Measurements from ENCODE around the gene MFAP3L.

The MFAP3L gene

DNA sequence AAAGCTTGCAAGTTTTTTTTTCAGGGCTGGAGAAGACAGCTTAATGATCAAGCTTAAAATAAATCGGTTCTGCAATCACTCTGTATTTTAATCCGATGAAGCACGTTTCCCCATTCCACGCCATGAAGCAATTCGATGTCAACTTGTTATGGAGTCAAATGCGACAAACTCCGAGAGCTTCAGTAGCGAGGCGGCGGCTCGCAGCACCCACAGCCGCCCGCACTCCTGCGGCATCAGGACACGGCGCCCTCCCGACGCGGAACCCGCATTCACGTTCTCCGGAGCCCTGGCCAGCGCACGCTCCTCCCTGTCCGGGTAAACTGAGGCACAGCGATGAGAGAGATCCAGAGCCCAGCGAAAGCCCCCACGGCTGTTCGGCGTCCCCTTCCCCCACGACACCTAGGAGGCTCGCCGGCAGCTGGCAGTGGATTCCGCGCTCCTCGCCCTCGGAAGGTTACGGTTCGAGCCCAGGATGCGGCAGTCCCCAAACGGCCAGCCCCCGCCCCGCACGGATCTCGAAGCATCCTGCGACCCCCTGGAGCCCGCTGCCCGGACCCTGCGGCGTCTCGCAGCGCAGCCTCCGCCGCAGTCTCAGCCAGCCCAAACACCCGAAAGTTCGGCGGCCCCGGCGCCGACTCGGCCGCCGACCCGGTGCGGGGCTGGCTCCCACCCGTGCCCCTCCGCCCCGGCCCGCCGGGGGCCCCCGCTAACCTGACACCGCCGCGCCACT, 507 bp downstream of the MFAP3L start (continued):
- TF ChIP-seq, protein P1, sequence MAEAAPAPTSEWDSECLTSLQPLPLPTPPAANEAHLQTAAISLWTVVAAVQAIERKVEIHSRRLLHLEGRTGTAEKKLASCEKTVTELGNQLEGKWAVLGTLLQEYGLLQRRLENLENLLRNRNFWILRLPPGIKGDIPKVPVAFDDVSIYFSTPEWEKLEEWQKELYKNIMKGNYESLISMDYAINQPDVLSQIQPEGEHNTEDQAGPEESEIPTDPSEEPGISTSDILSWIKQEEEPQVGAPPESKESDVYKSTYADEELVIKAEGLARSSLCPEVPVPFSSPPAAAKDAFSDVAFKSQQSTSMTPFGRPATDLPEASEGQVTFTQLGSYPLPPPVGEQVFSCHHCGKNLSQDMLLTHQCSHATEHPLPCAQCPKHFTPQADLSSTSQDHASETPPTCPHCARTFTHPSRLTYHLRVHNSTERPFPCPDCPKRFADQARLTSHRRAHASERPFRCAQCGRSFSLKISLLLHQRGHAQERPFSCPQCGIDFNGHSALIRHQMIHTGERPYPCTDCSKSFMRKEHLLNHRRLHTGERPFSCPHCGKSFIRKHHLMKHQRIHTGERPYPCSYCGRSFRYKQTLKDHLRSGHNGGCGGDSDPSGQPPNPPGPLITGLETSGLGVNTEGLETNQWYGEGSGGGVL (tag by site-specific recombination; IDR thresholded peaks at IDR 0.05) = no peak
- TF ChIP-seq ZNF132 (tag by site-specific recombination; IDR thresholded peaks at IDR 0.05; ENCODE audit: borderline replicate concordance) (no peak), ZNF501 (tag by site-specific recombination; IDR thresholded peaks at IDR 0.05) (no peak), ZNF843 (tag by site-specific recombination; IDR thresholded peaks at IDR 0.05) (no peak), ZNF211 (tag by site-specific recombination; IDR thresholded peaks at IDR 0.05; ENCODE audit: low read depth) (no peak), ZFP69B (tag by site-specific recombination; IDR thresholded peaks at IDR 0.05) (no peak), ZNF600 (tag by site-specific recombination; IDR thresholded peaks at IDR 0.05) (peak; percentile 70; the same call in 1 of the 2 replicates), ZNF335 (tag by site-specific recombination; conservative IDR thresholded peaks at IDR 0.05) (peak; percentile 43; the same call in 1 of the 2 replicates), ZNF792 (tag by site-specific recombination; IDR thresholded peaks at IDR 0.05) (no peak), ZNF174 (tag by site-specific recombination; IDR thresholded peaks at IDR 0.05) (no peak), GLIS1 (tag by site-specific recombination; IDR thresholded peaks at IDR 0.05) (peak; percentile 26; the same call in 1 of the 2 replicates), ZEB2 (tag by site-specific recombination; IDR thresholded peaks at IDR 0.05) (peak; percentile 22; the same call in 1 of the 2 replicates), ZNF175 (tag by site-specific recombination; IDR thresholded peaks at IDR 0.05) (no peak), GLIS2 (tag by site-specific recombination; IDR thresholded peaks at IDR 0.05) (0 out of 2 replicates have a peak, but pooled peaks have one; percentile 26), ZNF791 (tag by site-specific recombination; IDR thresholded peaks at IDR 0.05) (no peak)
- TF ChIP-seq, protein P2, sequence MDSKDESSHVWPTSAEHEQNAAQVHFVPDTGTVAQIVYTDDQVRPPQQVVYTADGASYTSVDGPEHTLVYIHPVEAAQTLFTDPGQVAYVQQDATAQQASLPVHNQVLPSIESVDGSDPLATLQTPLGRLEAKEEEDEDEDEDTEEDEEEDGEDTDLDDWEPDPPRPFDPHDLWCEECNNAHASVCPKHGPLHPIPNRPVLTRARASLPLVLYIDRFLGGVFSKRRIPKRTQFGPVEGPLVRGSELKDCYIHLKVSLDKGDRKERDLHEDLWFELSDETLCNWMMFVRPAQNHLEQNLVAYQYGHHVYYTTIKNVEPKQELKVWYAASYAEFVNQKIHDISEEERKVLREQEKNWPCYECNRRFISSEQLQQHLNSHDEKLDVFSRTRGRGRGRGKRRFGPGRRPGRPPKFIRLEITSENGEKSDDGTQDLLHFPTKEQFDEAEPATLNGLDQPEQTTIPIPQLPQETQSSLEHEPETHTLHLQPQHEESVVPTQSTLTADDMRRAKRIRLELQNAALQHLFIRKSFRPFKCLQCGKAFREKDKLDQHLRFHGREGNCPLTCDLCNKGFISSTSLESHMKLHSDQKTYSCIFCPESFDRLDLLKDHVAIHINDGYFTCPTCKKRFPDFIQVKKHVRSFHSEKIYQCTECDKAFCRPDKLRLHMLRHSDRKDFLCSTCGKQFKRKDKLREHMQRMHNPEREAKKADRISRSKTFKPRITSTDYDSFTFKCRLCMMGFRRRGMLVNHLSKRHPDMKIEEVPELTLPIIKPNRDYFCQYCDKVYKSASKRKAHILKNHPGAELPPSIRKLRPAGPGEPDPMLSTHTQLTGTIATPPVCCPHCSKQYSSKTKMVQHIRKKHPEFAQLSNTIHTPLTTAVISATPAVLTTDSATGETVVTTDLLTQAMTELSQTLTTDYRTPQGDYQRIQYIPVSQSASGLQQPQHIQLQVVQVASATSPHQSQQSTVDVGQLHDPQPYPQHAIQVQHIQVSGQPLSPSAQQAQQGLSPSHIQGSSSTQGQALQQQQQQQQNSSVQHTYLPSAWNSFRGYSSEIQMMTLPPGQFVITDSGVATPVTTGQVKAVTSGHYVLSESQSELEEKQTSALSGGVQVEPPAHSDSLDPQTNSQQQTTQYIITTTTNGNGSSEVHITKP (tag by site-specific recombination; IDR thresholded peaks at IDR 0.05) = no peak
- TF ChIP-seq, protein P3, sequence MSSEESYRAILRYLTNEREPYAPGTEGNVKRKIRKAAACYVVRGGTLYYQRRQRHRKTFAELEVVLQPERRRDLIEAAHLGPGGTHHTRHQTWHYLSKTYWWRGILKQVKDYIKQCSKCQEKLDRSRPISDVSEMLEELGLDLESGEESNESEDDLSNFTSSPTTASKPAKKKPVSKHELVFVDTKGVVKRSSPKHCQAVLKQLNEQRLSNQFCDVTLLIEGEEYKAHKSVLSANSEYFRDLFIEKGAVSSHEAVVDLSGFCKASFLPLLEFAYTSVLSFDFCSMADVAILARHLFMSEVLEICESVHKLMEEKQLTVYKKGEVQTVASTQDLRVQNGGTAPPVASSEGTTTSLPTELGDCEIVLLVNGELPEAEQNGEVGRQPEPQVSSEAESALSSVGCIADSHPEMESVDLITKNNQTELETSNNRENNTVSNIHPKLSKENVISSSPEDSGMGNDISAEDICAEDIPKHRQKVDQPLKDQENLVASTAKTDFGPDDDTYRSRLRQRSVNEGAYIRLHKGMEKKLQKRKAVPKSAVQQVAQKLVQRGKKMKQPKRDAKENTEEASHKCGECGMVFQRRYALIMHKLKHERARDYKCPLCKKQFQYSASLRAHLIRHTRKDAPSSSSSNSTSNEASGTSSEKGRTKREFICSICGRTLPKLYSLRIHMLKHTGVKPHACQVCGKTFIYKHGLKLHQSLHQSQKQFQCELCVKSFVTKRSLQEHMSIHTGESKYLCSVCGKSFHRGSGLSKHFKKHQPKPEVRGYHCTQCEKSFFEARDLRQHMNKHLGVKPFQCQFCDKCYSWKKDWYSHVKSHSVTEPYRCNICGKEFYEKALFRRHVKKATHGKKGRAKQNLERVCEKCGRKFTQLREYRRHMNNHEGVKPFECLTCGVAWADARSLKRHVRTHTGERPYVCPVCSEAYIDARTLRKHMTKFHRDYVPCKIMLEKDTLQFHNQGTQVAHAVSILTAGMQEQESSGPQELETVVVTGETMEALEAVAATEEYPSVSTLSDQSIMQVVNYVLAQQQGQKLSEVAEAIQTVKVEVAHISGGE (tag by site-specific recombination; conservative IDR thresholded peaks at IDR 0.05; ENCODE audit: low read depth) = no peak
- TF ChIP-seq, protein P4, sequence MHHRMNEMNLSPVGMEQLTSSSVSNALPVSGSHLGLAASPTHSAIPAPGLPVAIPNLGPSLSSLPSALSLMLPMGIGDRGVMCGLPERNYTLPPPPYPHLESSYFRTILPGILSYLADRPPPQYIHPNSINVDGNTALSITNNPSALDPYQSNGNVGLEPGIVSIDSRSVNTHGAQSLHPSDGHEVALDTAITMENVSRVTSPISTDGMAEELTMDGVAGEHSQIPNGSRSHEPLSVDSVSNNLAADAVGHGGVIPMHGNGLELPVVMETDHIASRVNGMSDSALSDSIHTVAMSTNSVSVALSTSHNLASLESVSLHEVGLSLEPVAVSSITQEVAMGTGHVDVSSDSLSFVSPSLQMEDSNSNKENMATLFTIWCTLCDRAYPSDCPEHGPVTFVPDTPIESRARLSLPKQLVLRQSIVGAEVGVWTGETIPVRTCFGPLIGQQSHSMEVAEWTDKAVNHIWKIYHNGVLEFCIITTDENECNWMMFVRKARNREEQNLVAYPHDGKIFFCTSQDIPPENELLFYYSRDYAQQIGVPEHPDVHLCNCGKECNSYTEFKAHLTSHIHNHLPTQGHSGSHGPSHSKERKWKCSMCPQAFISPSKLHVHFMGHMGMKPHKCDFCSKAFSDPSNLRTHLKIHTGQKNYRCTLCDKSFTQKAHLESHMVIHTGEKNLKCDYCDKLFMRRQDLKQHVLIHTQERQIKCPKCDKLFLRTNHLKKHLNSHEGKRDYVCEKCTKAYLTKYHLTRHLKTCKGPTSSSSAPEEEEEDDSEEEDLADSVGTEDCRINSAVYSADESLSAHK (tag by site-specific recombination; IDR thresholded peaks at IDR 0.05) = no peak
- TF ChIP-seq, protein P5, sequence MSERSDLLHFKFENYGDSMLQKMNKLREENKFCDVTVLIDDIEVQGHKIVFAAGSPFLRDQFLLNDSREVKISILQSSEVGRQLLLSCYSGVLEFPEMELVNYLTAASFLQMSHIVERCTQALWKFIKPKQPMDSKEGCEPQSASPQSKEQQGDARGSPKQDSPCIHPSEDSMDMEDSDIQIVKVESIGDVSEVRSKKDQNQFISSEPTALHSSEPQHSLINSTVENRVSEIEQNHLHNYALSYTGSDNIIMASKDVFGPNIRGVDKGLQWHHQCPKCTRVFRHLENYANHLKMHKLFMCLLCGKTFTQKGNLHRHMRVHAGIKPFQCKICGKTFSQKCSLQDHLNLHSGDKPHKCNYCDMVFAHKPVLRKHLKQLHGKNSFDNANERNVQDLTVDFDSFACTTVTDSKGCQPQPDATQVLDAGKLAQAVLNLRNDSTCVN (tag by site-specific recombination; optimal IDR thresholded peaks at IDR 0.05) = peak; percentile 47
- TF ChIP-seq, protein P6, sequence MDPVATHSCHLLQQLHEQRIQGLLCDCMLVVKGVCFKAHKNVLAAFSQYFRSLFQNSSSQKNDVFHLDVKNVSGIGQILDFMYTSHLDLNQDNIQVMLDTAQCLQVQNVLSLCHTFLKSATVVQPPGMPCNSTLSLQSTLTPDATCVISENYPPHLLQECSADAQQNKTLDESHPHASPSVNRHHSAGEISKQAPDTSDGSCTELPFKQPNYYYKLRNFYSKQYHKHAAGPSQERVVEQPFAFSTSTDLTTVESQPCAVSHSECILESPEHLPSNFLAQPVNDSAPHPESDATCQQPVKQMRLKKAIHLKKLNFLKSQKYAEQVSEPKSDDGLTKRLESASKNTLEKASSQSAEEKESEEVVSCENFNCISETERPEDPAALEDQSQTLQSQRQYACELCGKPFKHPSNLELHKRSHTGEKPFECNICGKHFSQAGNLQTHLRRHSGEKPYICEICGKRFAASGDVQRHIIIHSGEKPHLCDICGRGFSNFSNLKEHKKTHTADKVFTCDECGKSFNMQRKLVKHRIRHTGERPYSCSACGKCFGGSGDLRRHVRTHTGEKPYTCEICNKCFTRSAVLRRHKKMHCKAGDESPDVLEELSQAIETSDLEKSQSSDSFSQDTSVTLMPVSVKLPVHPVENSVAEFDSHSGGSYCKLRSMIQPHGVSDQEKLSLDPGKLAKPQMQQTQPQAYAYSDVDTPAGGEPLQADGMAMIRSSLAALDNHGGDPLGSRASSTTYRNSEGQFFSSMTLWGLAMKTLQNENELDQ (tag by site-specific recombination; IDR thresholded peaks at IDR 0.05; ENCODE audit: low read depth) = no peak
- TF ChIP-seq, protein P7, sequence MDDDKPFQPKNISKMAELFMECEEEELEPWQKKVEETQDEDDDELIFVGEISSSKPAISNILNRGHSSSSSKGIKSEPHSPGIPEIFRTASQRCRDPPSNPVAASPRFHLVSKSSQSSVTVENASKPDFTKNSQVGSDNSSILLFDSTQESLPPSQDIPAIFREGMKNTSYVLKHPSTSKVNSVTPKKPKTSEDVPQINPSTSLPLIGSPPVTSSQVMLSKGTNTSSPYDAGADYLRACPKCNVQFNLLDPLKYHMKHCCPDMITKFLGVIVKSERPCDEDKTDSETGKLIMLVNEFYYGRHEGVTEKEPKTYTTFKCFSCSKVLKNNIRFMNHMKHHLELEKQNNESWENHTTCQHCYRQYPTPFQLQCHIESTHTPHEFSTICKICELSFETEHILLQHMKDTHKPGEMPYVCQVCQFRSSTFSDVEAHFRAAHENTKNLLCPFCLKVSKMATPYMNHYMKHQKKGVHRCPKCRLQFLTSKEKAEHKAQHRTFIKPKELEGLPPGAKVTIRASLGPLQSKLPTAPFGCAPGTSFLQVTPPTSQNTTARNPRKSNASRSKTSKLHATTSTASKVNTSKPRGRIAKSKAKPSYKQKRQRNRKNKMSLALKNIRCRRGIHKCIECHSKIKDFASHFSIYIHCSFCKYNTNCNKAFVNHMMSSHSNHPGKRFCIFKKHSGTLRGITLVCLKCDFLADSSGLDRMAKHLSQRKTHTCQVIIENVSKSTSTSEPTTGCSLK (tag by site-specific recombination; IDR thresholded peaks at IDR 0.05) = no peak

All from HEK293 (cell line).